Spinal cord (tissue), 10 donors: ENCODE data around the gene EAF2. TPM values are rescaled to one million over a fixed set of nuclear protein-coding genes. Genes with fewer than 3 reads are reported as not detected.

ENCODE experiments used
- DNase-seq, 6 donors: peaks; one replicate each; pipeline versions ENCODE4 v3.0.0 to v3.0.0-alpha.2; 2013 to 2015; ENCODE audit warnings: low spot score in 6 of 6, low read depth in 4 of 6
- H3K27ac ChIP-seq: one replicate; pipeline ENCODE4 v1.5.1; 2013; ENCODE audit warnings: low read depth, low read length, control low read depth
- H3K27me3 ChIP-seq: one replicate; pipeline ENCODE4 v1.6.1; 2013; ENCODE audit warnings: low read length; ENCODE audit not compliant: control insufficient read depth, insufficient read depth
- H3K36me3 ChIP-seq: one replicate; pipeline ENCODE4 v1.6.1; 2013; ENCODE audit warnings: low read length; ENCODE audit not compliant: control insufficient read depth, insufficient read depth
- H3K4me1 ChIP-seq: one replicate; pipeline ENCODE4 v1.6.1; 2013; ENCODE audit warnings: low read length; ENCODE audit not compliant: control insufficient read depth, insufficient read depth
- H3K4me3 ChIP-seq: one replicate; pipeline ENCODE4 v1.5.1; 2013; ENCODE audit warnings: low read depth, low read length, control low read depth
- H3K9me3 ChIP-seq: one replicate; pipeline ENCODE4 v1.6.1; 2013; ENCODE audit warnings: low read length; ENCODE audit not compliant: control insufficient read depth, insufficient read depth
- whole genome bisulfite sequencing: methylation state at CpG from one replicate; pipeline ENCODE4 v1.1.5; 2013; ENCODE audit warnings: missing lambda C conversion rate; ENCODE audit not compliant: insufficient coverage; 5-methylcytosine and 5-hydroxymethylcytosine counted together
- polyA plus RNA-seq, 2 donors: library from polyadenylated mRNA; unstranded; fragments of 120-200 nt; gene quantifications; one replicate each; pipeline ENCODE4 v1.2.1, GENCODE V29; 2013; ENCODE audit not compliant: insufficient read length in 2 of 2
- total RNA-seq, 2 donors: library from RNA; depleted of rRNA in 1 of 2; stranded (reverse); fragments of 120-200 nt in 1 of 2; fragments of >200 nt in 1 of 2; gene quantifications; one replicate each; pipeline versions ENCODE4 v1.2.3 to v1.2.4, GENCODE V29; 2013 to 2014
- donor health status: healthy.

Gene EAF2
- total and polyA plus RNA-seq, 4 donors, result 5.2 to 18.5 (median 6.7) TPM

DNA sequence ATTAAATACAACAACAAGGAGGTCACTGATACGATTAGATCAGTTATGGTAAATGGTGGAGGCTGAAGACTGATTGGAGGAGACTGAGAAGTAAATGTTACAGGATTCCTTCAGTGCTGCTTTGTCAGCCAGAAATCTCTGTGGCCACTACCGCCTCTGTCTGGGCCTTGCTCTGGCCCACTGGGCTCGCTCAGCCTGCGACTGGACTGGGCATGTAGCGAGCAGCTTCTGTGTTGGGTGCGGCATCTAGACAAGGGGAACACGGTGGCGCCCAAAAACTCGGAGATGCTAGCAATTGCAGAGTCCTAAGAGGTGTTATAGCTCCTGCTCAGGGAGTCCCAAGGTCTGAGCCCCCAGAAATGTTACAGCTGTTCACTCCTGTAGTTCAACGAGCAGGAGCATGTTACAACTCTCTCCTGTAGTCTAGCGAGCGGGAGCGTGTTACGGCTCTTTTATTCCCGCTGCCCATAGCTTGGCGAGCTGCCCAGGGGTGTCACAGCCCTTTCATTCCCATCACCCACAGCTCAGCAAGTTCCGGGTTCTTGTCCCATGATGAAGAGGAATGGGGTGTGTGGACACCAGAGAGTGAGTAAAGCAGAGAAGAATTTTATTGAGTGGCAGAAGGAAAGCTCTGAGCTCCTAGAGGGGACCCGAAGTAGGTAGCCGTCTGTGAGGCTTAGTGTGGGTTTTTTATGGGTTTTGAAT is 83.9 kb downstream of the EAF2 start:
- Histone ChIP-seq H3K27me3 (no peaks in the 10 kb centered on the region), H3K27ac (no peak overlapping the region), H3K36me3 (peaks cover 3% of the 10 kb centered on the region), H3K4me1 (no peaks in the 10 kb centered on the region), H3K9me3 (no peaks in the 10 kb centered on the region), H3K4me3 (no peak overlapping the region)
- WGBS, result 81% methylated on average over 14 of the region's 19 CpGs
- no peak for DNase-seq

DNA sequence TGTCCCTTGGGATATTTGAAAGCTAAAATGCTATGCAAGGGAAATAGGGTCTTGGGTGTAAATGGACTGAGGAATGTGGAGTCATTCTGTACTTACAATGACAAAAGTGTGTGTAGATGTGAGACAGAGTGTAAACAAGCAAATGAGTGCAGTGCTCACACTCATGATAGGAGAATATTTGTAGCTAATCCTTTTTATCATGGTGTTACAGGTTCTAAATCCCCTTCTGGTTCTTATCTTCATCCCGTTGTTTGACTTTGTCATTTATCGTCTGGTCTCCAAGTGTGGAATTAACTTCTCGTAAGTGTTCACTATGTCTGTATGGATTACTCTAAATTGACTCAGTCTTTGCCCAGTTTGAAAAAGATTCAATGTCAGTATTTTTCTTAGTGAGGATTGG is 89.7 kb downstream of the EAF2 start:
- no peak overlapping the region for H3K27ac ChIP-seq
- peaks cover 3% of the 10 kb centered on the region for H3K36me3 ChIP-seq
- H3K4me1 ChIP-seq, result no peaks in the 10 kb centered on the region
- no peaks in the 10 kb centered on the region for H3K9me3 ChIP-seq
- DNase-seq, result no peak
- no CpG with 5 or more reads among the region's 3 CpGs for WGBS
- H3K27me3 ChIP-seq, result no peaks in the 10 kb centered on the region
- H3K4me3 ChIP-seq, result no peak overlapping the region

DNA sequence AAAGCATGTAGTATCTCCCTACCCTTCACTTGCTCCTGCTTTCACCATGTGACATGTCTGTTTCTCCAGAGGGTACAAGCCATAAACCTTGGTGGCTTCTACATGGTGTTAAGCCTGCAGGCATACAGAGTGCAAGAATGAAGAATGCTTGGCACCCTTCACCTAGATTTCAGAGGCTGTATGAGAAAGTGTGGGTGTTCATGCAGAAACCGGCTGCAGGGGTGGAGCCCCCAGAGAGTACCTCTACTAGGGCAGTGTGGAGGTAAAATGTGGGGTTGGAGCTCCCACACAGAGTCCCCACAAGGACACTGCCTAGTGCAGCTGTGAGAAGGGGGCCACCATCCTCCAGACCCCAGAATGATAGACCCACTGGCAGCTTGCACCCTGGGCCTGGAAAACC is 91.4 kb downstream of the EAF2 start:
- no peak overlapping the region for H3K27ac ChIP-seq
- H3K4me1 ChIP-seq, result no peaks in the 10 kb centered on the region
- WGBS, result 86% methylated on average over 1 of the region's 1 CpG
- no peak for DNase-seq
- no peak overlapping the region for H3K4me3 ChIP-seq
- H3K36me3 ChIP-seq, result peaks cover 3% of the 10 kb centered on the region
- no peaks in the 10 kb centered on the region for H3K9me3 ChIP-seq
- H3K27me3 ChIP-seq, result no peaks in the 10 kb centered on the region

Other genes with a start within 250 kb of the EAF2 start
- gene FBXO40, start 241.8 kb upstream of the EAF2 start, total RNA-seq, result under 1 TPM; 0.06 to 0.10 TPM
- under 1 TPM in 1 of 2 donors, not detected in 1; 0.09 TPM for gene FBXO40, start 241.8 kb upstream of the EAF2 start, polyA plus RNA-seq
- 10 to 100 TPM in 1 of 2 donors, 1 to 10 TPM in 1; 7.7 to 10.2 TPM for gene HCLS1, start 174.3 kb upstream of the EAF2 start, total RNA-seq
- gene HCLS1, start 174.3 kb upstream of the EAF2 start, polyA plus RNA-seq, result 10 to 100 TPM in 1 of 2 donors, 1 to 10 TPM in 1; 8.0 to 12.0 TPM
- gene GOLGB1, start 85.5 kb upstream of the EAF2 start, total RNA-seq, result 10 to 100 TPM; 53.9 to 74.3 TPM
- 10 to 100 TPM; 40.0 to 42.1 TPM for gene GOLGB1, start 85.5 kb upstream of the EAF2 start, polyA plus RNA-seq
- gene IQCB1, start 149 bp upstream of the EAF2 start, total RNA-seq, result 10 to 100 TPM; 23.4 to 25.0 TPM
- 10 to 100 TPM; 20.6 to 21.2 TPM for gene IQCB1, start 149 bp upstream of the EAF2 start, polyA plus RNA-seq
- gene SLC15A2, start 59.2 kb downstream of the EAF2 start, total RNA-seq, result 10 to 100 TPM; 24.2 to 42.3 TPM
- gene SLC15A2, start 59.2 kb downstream of the EAF2 start, polyA plus RNA-seq, result 10 to 100 TPM; 55.9 to 95.5 TPM
- under 1 TPM in 1 of 2 donors, not detected in 1; 0.11 TPM for gene ILDR1, start 187.0 kb downstream of the EAF2 start, total RNA-seq
- under 1 TPM in 1 of 2 donors, not detected in 1; 0.15 TPM for gene ILDR1, start 187.0 kb downstream of the EAF2 start, polyA plus RNA-seq
- gene CD86, start 220.2 kb downstream of the EAF2 start, total RNA-seq, result 10 to 100 TPM in 1 of 2 donors, 1 to 10 TPM in 1; 3.6 to 10.9 TPM
- gene CD86, start 220.2 kb downstream of the EAF2 start, polyA plus RNA-seq, result 1 to 10 TPM; 3.2 to 3.8 TPM